Upper lobe of left lung (tissue), 6 donors: ENCODE data around the gene VPS13D. TPM values are rescaled to one million over a fixed set of nuclear protein-coding genes. Genes with fewer than 3 reads are reported as not detected.
A peak's percentile ranks its signal among the peaks of the same experiment; 100 is the strongest.

ENCODE experiments used
- ATAC-seq, 2 donors: fragments of 200-7000 bp; cut with Tn5 transposase; one replicate each; pipeline ENCODE4 v1.9.1; 2022; ENCODE audit warnings: mild to moderate bottlenecking in 2 of 2, moderate library complexity in 2 of 2; ENCODE audit not compliant: low FRiP score in 2 of 2
- DNase-seq, 2 donors: peaks; one replicate each; pipeline ENCODE4 v3.0.0-alpha.2; 2019 to 2020
- H3K27ac ChIP-seq, 4 donors: fragments of 200-600 bp; sonication (generic); one replicate each; pipeline ENCODE4 v1.5.1; 2016 to 2019
- H3K27me3 ChIP-seq, 4 donors: fragments of 200-600 bp; sonication (generic); one replicate each; pipeline ENCODE4 v1.5.1; 2017 to 2019
- H3K36me3 ChIP-seq, 4 donors: fragments of 200-600 bp; sonication (generic); one replicate each; pipeline ENCODE4 v1.5.1; 2016 to 2019
- H3K4me1 ChIP-seq, 4 donors: fragments of 200-600 bp; sonication (generic); one replicate each; pipeline ENCODE4 v1.5.1; 2018 to 2019
- H3K4me3 ChIP-seq, 4 donors: fragments of 200-600 bp; sonication (generic); one replicate each; pipeline ENCODE4 v1.5.1; 2017 to 2019; ENCODE audit warnings: mild to moderate bottlenecking in 2 of 4, moderate library complexity in 1 of 4
- H3K9me3 ChIP-seq, 4 donors: fragments of 200-600 bp; sonication (generic); one replicate each; pipeline ENCODE4 v1.5.1; 2018 to 2019
- EP300 ChIP-seq, 4 donors: sonication (generic); formaldehyde crosslinking; IDR thresholded peaks; one replicate each; pipeline ENCODE4 v1.5.1; 2017; ENCODE audit warnings: antibody characterized with exemption in 4 of 4, control low read depth in 2 of 4
- POLR2A ChIP-seq, 4 donors: fragments of 450-650 bp; IDR thresholded peaks; one replicate each; pipeline ENCODE4 v1.5.1; 2016 to 2017; ENCODE audit warnings: antibody characterized with exemption in 4 of 4, mild to moderate bottlenecking in 2 of 4
- POLR2AphosphoS5 ChIP-seq, 2 donors: sonication (generic); formaldehyde crosslinking; IDR thresholded peaks; one replicate each; pipeline ENCODE4 v1.5.1; 2017; ENCODE audit warnings: antibody characterized with exemption in 2 of 2
- WGBS, 2 donors: methylation state at CpG; one replicate each; pipeline ENCODE4 v1.1.5; 2017 to 2018; 5-methylcytosine and 5-hydroxymethylcytosine counted together
- total RNA-seq, 6 donors: library from RNA; depleted of rRNA in 4 of 6; stranded (reverse); fragments of >200 nt in 4 of 6; gene quantifications; one replicate each; pipeline versions ENCODE4 v1.1.0 to v1.2.1, GENCODE V29; 2016 to 2021
- TF ChIP-seq, protein P1 (sequence below), 6 experiments: fragments of 450-650 bp in 4 of 6; fragments of 200-600 bp in 2 of 6; sonication (generic) in 2 of 6; IDR thresholded peaks; one replicate each; pipeline ENCODE4 v1.5.1; 2016 to 2019; ENCODE audit warnings: antibody characterized with exemption in 6 of 6
- donor health status: DM: no; HTN: no; CAD: no; lungs with moderate emphysema.
- donor health status: DM: no; HTN: yes; CAD: no; lungs with severe emphysema.

VPS13D gene
- total RNA-seq, 6 donors from 2014 or later, result 54.9 to 181 (median 87.9) TPM

- Histone ChIP-seq H3K9me3 (no peaks in the 10 kb centered on the region), H3K4me1 (peaks cover 33 to 53% (median 45%) of the 10 kb centered on the region in 4 donors), H3K27ac (peak overlapping the region; percentile 40 to 57 (median 54)), H3K36me3 (peaks cover 0 to 43% (median 6%) of the 10 kb centered on the region in 4 donors), H3K27me3 (no peaks in the 10 kb centered on the region), H3K4me3 (no peak overlapping the region)
- DNase-seq (peak in 1 of 2 donors; percentile 38), ATAC-seq (peak in 1 of 2 donors; percentile 69)
- no peak for TF ChIP-seq POLR2A (IDR thresholded peaks at IDR 0.05)
- TF ChIP-seq, protein P1, sequence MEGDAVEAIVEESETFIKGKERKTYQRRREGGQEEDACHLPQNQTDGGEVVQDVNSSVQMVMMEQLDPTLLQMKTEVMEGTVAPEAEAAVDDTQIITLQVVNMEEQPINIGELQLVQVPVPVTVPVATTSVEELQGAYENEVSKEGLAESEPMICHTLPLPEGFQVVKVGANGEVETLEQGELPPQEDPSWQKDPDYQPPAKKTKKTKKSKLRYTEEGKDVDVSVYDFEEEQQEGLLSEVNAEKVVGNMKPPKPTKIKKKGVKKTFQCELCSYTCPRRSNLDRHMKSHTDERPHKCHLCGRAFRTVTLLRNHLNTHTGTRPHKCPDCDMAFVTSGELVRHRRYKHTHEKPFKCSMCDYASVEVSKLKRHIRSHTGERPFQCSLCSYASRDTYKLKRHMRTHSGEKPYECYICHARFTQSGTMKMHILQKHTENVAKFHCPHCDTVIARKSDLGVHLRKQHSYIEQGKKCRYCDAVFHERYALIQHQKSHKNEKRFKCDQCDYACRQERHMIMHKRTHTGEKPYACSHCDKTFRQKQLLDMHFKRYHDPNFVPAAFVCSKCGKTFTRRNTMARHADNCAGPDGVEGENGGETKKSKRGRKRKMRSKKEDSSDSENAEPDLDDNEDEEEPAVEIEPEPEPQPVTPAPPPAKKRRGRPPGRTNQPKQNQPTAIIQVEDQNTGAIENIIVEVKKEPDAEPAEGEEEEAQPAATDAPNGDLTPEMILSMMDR (IDR thresholded peaks at IDR 0.05), result peak in 4 of 6 experiments; percentile 17 to 56 (median 44)
- WGBS, 2 donors, result 39 to 44% methylated on average over 8 of the region's 8 CpGs
Observed at GRCh38 chr1:12407050-12407961, 177.5 kb downstream of the VPS13D start.

DNA sequence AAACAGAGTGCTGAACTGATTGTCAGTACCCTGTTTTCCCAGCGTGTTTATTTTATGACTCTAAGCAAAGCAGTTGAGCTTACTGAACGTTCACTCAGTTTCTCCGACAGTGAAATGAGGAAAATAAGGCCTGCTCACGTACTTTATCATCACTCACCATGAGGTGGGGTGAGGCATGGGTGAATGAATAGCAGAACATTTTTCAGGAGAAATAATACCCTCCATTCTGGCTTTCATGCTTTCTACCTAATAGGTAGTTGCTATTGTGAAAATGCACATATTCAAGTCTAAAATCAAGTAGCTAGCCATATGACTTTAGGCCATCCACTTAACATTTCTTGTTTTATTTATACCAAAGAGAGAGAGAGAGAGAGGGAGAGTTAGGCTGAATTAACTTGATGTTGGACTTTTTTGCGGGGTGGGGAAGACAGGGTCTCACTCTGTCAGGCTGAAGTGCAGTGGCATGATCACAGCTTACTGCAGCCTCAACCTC lies 178.2 kb downstream of the VPS13D start:
- peak overlapping the region; percentile 1 to 57 (median 40) for H3K27ac ChIP-seq

GRCh38 chr1:12408662-12409061 lies 178.8 kb downstream of the VPS13D start:
- Histone ChIP-seq H3K27me3 (no peaks in the 10 kb centered on the region), H3K36me3 (peaks cover 0 to 29% (median 6%) of the 10 kb centered on the region in 4 donors), H3K4me1 (peaks cover 33 to 53% (median 45%) of the 10 kb centered on the region in 4 donors), H3K4me3 (no peak overlapping the region), H3K9me3 (no peaks in the 10 kb centered on the region), H3K27ac (peak overlapping the region in 2 of 4 donors; percentile 24 to 55)
- TF ChIP-seq, protein P1 (IDR thresholded peaks at IDR 0.05), result no peak
- no peak for TF ChIP-seq POLR2A (IDR thresholded peaks at IDR 0.05)
- no peak for TF ChIP-seq EP300 (IDR thresholded peaks at IDR 0.05)
- TF ChIP-seq POLR2AphosphoS5 (IDR thresholded peaks at IDR 0.05), result no peak
- no peak for DNase-seq
- WGBS, 2 donors, result 45 to 55% methylated on average over 1 of the region's 1 CpG
- no peak for ATAC-seq

More for the DNA sequence above, 178.2 kb downstream of the VPS13D start:
- peaks cover 0 to 36% (median 6%) of the 10 kb centered on the region in 4 donors for H3K36me3 ChIP-seq
- WGBS, 2 donors, result 71 to 78% methylated on average over 5 of the region's 5 CpGs
- peaks cover 33 to 53% (median 45%) of the 10 kb centered on the region in 4 donors for H3K4me1 ChIP-seq
- no peak for TF ChIP-seq POLR2AphosphoS5 (IDR thresholded peaks at IDR 0.05)
- no peak for TF ChIP-seq POLR2A (IDR thresholded peaks at IDR 0.05)
- TF ChIP-seq EP300 (IDR thresholded peaks at IDR 0.05), result no peak
- TF ChIP-seq, protein P1 (IDR thresholded peaks at IDR 0.05), result no peak
- no peak overlapping the region for H3K4me3 ChIP-seq
- no peaks in the 10 kb centered on the region for H3K9me3 ChIP-seq
- DNase-seq (no peak), ATAC-seq (no peak)
- no peaks in the 10 kb centered on the region for H3K27me3 ChIP-seq

DNA sequence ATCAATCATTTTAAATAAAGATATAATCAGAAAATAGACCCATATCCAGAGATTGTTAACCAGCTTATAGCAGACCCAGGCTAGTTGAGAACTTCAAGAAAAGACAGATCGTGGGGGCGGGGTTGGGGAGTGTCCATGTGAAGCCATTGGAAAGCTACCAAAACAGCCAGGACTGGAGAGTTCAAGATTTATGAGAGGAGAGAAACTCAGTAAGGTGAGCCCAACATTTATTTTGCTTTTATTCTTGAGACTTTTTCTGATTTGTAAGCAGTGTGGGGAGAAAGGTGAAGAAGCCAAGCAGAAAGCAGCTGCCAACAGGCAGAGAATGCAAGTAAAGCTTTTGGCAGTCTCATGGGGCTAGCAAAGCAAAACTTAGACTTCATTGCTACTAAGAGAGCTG lies 179.9 kb downstream of the VPS13D start:
- H3K27me3 ChIP-seq, result no peaks in the 10 kb centered on the region
- peak overlapping the region in 1 of 4 donors; percentile 20 for H3K27ac ChIP-seq
- peak in 1 of 2 donors; percentile 53 for DNase-seq

More for the DNA sequence above, 179.9 kb downstream of the VPS13D start:
- H3K4me1 ChIP-seq, result peaks cover 33 to 53% (median 44%) of the 10 kb centered on the region in 4 donors
- H3K9me3 ChIP-seq, result no peaks in the 10 kb centered on the region
- ATAC-seq, result no peak
- no peak for TF ChIP-seq POLR2A (IDR thresholded peaks at IDR 0.05)
- no peak for TF ChIP-seq POLR2AphosphoS5 (IDR thresholded peaks at IDR 0.05)
- TF ChIP-seq, protein P1 (IDR thresholded peaks at IDR 0.05), result no peak
- TF ChIP-seq EP300 (IDR thresholded peaks at IDR 0.05), result no peak
- H3K36me3 ChIP-seq, result peaks cover 0 to 20% (median 3%) of the 10 kb centered on the region in 4 donors
- H3K4me3 ChIP-seq, result no peak overlapping the region
- WGBS, 2 donors, result 71 to 88% methylated on average over 2 of the region's 2 CpGs
